Neural crest cell (in vitro differentiated cells): ENCODE data around the gene SHROOM3. TPM values are rescaled to one million over a fixed set of nuclear protein-coding genes. Genes with fewer than 3 reads are reported as not detected.

Experiments
- DNase-seq: peaks from one replicate; pipeline ENCODE4 v3.0.0; 2021; ENCODE audit warnings: low read depth, mixed read lengths, low spot score
- H3K27ac Mint-ChIP-seq: one replicate; pipeline ENCODE4 v1.8.0; 2021; ENCODE audit warnings: mild to moderate bottlenecking, mixed read lengths; ENCODE audit not compliant: unreplicated experiment
- H3K27me3 Mint-ChIP-seq: 2 replicates; pipeline ENCODE4 v1.8.0; 2021; ENCODE audit warnings: low read depth, mild to moderate bottlenecking, mixed read lengths
- H3K36me3 Mint-ChIP-seq: 2 replicates; pipeline ENCODE4 v1.8.0; 2021; ENCODE audit warnings: low read depth, mild to moderate bottlenecking, mixed read lengths
- H3K4me1 Mint-ChIP-seq: 2 replicates; pipeline ENCODE4 v1.8.0; 2021; ENCODE audit warnings: mixed read lengths
- H3K4me3 Mint-ChIP-seq: one replicate; pipeline ENCODE4 v1.8.0; 2021; ENCODE audit warnings: mild to moderate bottlenecking, mixed read lengths
- H3K9me3 Mint-ChIP-seq: 2 replicates; pipeline ENCODE4 v1.8.0; 2021; ENCODE audit warnings: mixed read lengths
- total RNA-seq: library from RNA; stranded (reverse); gene quantifications from 2 replicates; pipeline ENCODE4 v1.2.1, GENCODE V29; 2021
- TF ChIP-seq, protein P1 (sequence below): fragments of 200-600 bp; sonication (generic); conservative IDR thresholded peaks from 2 replicates; pipeline ENCODE4 v1.5.0; 2021; ENCODE audit warnings: antibody characterized with exemption, mild to moderate bottlenecking

Gene SHROOM3
- total RNA-seq, 1 donor from 2014 or later = 40.1 TPM

DNA sequence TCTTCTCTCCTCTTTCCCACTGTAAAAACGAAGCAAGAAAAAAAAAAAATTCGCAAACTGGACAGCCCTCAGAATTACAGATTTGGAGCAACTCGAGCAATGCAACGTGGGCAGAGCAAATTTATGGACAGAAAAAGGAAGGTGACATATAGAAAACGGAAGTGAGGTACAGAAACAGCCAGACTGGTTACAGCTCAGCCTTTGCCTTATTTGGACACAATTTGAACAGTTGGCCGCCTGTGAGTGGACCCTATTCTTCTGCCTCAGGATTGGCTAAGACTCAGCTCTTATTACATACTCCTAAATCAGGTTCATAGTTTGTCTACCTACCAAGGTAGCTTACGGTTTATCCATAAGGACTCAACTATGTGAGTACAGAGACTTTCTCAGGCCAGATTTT lies 364.1 kb downstream of the SHROOM3 start:
- peaks cover 13% of the 10 kb centered on the region for H3K9me3 Mint-ChIP-seq
- TF ChIP-seq, protein P1, sequence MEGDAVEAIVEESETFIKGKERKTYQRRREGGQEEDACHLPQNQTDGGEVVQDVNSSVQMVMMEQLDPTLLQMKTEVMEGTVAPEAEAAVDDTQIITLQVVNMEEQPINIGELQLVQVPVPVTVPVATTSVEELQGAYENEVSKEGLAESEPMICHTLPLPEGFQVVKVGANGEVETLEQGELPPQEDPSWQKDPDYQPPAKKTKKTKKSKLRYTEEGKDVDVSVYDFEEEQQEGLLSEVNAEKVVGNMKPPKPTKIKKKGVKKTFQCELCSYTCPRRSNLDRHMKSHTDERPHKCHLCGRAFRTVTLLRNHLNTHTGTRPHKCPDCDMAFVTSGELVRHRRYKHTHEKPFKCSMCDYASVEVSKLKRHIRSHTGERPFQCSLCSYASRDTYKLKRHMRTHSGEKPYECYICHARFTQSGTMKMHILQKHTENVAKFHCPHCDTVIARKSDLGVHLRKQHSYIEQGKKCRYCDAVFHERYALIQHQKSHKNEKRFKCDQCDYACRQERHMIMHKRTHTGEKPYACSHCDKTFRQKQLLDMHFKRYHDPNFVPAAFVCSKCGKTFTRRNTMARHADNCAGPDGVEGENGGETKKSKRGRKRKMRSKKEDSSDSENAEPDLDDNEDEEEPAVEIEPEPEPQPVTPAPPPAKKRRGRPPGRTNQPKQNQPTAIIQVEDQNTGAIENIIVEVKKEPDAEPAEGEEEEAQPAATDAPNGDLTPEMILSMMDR = no peak
- H3K36me3 Mint-ChIP-seq = no peaks in the 10 kb centered on the region

DNA sequence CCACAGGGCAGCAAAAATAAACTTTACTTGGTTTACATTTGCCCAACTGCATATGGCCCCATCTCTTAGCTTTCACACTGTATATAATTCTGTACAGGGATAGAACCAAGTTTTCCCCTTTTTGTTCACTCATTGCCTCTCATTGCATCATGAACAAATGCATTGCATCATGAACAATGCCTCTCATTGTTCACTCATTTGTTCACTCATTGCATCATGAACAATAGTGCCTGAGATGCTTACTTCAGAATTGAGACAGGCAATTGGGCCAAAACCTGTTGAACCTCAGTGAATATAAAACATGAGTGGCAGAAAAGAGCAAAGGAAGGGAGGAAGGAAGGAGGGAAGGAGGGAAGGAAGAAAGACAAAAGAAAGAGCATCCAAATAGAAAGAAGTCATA lies 364.7 kb downstream of the SHROOM3 start:
- no peak for DNase-seq
- Mint-ChIP-seq H3K9me3 (peaks cover 12% of the 10 kb centered on the region), H3K27ac (no peak overlapping the region), H3K36me3 (no peaks in the 10 kb centered on the region), H3K27me3 (no peaks in the 10 kb centered on the region), H3K4me3 (no peak overlapping the region), H3K4me1 (peaks cover 43% of the 10 kb centered on the region)
- TF ChIP-seq, protein P1 = no peak

More for the DNA sequence above, 364.1 kb downstream of the SHROOM3 start:
- H3K4me1 Mint-ChIP-seq = peaks cover 40% of the 10 kb centered on the region
- DNase-seq = no peak
- H3K27me3 Mint-ChIP-seq = no peaks in the 10 kb centered on the region
- H3K27ac Mint-ChIP-seq = no peak overlapping the region
- H3K4me3 Mint-ChIP-seq = no peak overlapping the region

DNA sequence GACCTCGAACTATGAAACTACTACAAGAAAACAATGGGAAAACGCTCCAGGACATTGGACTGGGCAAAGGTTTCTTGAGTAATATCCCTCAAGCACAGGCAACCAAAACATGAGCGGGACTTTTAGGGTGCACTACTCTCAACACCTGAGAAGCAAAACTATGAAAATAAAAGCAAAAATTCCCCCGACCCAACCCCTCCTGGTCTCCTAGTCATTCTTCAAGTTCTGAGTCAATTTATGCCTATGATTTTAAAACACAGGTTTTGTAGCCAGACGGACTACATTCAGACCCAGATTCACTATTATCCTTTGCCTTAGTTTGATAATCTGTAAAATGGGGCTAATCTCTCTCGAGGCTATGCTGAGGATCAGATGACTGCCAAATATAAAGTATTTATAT lies 365.9 kb downstream of the SHROOM3 start:
- no peak for DNase-seq
- TF ChIP-seq, protein P1 = no peak
- Mint-ChIP-seq H3K9me3 (peaks cover 8% of the 10 kb centered on the region), H3K4me1 (peaks cover 35% of the 10 kb centered on the region), H3K27ac (no peak overlapping the region), H3K36me3 (no peaks in the 10 kb centered on the region), H3K4me3 (no peak overlapping the region), H3K27me3 (no peaks in the 10 kb centered on the region)

DNA sequence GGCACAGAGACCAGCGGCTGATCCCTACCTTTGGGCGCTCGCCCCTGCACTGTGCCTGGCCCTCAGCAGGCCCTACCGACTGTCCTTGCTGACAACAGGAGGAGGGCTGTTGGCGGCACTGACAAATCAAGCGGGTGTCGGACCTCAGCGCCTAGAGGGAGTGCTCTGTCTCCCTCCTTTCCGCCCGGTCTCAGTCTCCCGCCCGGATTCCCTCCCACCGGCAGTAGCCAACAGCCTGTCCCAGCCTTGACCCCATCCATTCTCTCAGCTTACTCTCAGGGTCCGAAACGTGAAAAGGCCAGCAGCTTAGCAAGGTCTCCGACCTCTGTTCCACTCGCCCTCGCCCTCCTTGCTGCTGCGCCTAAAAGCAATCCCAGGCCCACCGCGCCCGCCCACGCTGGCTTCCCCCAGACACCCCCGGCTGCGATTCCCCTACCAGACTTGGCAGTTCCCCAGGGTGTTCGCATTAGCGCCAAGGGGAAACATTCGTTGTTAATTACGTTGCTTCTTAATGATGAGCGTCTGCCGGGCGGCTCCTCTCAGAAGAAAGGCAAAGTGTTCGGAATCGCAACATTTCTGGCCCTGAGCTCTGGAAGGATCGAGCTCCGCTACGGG lies 366.7 kb downstream of the SHROOM3 start:
- DNase-seq = no peak
- H3K9me3 Mint-ChIP-seq = peaks cover 5% of the 10 kb centered on the region
- no peak overlapping the region for H3K4me3 Mint-ChIP-seq

DNA sequence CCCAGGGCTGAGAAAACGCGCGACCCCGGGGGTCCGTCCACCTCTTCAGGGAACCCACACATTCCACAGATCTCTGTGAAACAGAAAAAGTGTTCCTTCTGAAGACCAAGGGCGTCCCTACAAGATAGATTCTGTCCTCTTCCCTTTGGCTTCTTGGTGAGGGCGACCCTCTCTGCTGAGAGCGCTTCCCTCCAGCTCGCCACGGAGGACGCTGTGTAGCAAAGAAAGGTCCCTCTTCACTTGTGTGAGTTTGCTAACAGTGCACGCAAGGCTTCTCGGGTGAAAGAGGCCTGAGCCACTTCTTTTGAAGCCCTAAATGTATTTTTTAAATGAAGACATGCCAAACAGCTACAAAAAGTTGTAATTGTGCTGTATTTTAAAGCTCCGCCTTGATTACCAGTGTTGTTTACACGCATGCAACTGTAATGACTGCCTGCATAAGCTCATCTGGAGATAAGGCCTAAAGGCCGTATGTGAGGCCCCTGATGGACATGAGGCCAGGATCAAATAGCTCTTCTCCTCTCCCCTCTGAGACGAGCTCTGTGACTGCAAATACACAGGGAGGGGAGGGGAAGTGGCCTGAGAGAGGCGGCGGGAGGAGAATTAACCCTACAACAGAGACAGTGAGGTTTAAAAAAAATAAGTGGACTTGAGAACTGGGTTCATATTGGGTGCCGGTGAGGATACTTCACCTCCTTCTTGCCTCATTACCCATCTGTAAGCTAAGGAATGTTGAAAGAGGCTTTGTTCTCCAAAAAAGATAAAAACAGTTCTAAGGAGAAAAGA lies 367.4 kb downstream of the SHROOM3 start:
- Mint-ChIP-seq H3K27ac (peak overlapping the region; percentile 81), H3K9me3 (peaks cover 7% of the 10 kb centered on the region), H3K27me3 (no peaks in the 10 kb centered on the region), H3K36me3 (peaks cover 3% of the 10 kb centered on the region), H3K4me3 (peak overlapping the region; percentile 11), H3K4me1 (peaks cover 35% of the 10 kb centered on the region)
- peak; percentile 20 for DNase-seq
- TF ChIP-seq, protein P1 = no peak

More for the DNA sequence above, 366.7 kb downstream of the SHROOM3 start:
- H3K4me1 Mint-ChIP-seq = peaks cover 35% of the 10 kb centered on the region
- no peaks in the 10 kb centered on the region for H3K27me3 Mint-ChIP-seq
- TF ChIP-seq, protein P1 = no peak
- no peaks in the 10 kb centered on the region for H3K36me3 Mint-ChIP-seq
- no peak overlapping the region for H3K27ac Mint-ChIP-seq
